GM13976 (cell line): ENCODE measurements around the gene RUNX2.

Experiments
- DNase-seq: peaks from one replicate; pipeline ENCODE4 v3.0.0; 2012; ENCODE audit warnings: low spot score
- in situ Hi-C: fragments of 300-500 bp; cut with MboI; formaldehyde crosslinking; loops from one replicate; pipeline ENCODE4 v1.12.0; 2022; ENCODE audit warnings: low sequenced_read_pairs, mixed read lengths, inconsistent platforms; ENCODE audit not compliant: unreplicated experiment
- TF ChIP-seq, protein P1 (sequence below): IDR thresholded peaks from 2 replicates; pipeline ENCODE4 v1.5.1; 2012; ENCODE audit warnings: borderline replicate concordance, mild to moderate bottlenecking; ENCODE audit not compliant: insufficient read depth; ENCODE audit errors: extremely low read depth, missing control alignments, control extremely low read depth

Gene RUNX2

GRCh38 chr6:45509426-45509825, 181.3 kb downstream of the RUNX2 start:
- TF ChIP-seq, protein P1, sequence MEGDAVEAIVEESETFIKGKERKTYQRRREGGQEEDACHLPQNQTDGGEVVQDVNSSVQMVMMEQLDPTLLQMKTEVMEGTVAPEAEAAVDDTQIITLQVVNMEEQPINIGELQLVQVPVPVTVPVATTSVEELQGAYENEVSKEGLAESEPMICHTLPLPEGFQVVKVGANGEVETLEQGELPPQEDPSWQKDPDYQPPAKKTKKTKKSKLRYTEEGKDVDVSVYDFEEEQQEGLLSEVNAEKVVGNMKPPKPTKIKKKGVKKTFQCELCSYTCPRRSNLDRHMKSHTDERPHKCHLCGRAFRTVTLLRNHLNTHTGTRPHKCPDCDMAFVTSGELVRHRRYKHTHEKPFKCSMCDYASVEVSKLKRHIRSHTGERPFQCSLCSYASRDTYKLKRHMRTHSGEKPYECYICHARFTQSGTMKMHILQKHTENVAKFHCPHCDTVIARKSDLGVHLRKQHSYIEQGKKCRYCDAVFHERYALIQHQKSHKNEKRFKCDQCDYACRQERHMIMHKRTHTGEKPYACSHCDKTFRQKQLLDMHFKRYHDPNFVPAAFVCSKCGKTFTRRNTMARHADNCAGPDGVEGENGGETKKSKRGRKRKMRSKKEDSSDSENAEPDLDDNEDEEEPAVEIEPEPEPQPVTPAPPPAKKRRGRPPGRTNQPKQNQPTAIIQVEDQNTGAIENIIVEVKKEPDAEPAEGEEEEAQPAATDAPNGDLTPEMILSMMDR, result no peak
- in situ Hi-C loops, result no loop called here
- no peak for DNase-seq

GRCh38 chr6:45512717-45513116, 184.6 kb downstream of the RUNX2 start:
- DNase-seq, result no peak
- TF ChIP-seq, protein P1, result no peak
- in situ Hi-C loops, result no loop called here

DNA sequence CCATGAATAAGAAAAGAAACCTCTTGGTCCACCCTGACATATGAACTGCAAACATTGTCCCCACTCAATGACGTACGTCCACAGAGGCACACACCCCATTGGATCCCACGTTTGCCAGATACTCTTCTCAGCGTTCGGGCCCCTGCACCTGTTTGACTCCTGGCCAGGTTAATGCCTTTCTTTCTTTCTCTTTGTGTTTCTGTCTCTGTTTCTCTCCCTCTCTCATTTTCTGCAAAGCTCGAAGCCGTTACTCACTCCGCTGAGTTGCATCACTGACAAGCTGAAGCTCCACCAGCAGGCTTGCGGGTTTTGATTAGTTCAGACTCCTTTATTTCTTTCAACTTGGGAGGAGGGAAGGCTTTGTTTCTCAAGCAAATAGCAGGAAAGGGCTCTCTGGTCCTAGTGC, 185.1 kb downstream of the RUNX2 start:
- in situ Hi-C loops, result no loop called here
- TF ChIP-seq, protein P1, result no peak
- no peak for DNase-seq

GRCh38 chr6:45513843-45514242, 185.7 kb downstream of the RUNX2 start:
- no peak for DNase-seq
- TF ChIP-seq, protein P1, result no peak
- in situ Hi-C loops, result no loop called here

GRCh38 chr6:45514454-45515230, 186.5 kb downstream of the RUNX2 start:
- no peak for DNase-seq
- in situ Hi-C loops, result no loop called here
- TF ChIP-seq, protein P1, result no peak

- in situ Hi-C loops, result no loop called here
- DNase-seq, result no peak
- TF ChIP-seq, protein P1, result no peak
Measured at GRCh38 chr6:45518013-45518720, 190.0 kb downstream of the RUNX2 start.

GRCh38 chr6:45521226-45521625, 193.1 kb downstream of the RUNX2 start:
- no peak for DNase-seq
- in situ Hi-C loops, result no loop called here
- TF ChIP-seq, protein P1, result no peak
